MM.1S (cell line): ENCODE data around the gene SLC25A39.

ENCODE experiments used
- DNase-seq: peaks from one replicate; pipeline ENCODE4 v3.0.0-alpha.2; 2015
- H2AFZ ChIP-seq: fragments of 300-600 bp; sonication (generic); 2 replicates; pipeline ENCODE4 v1.6.0; 2016; ENCODE audit warnings: antibody characterized with exemption, low read length
- H3F3A ChIP-seq: fragments of 300-600 bp; sonication (generic); 2 replicates; pipeline ENCODE4 v1.6.1; 2016; ENCODE audit warnings: mild to moderate bottlenecking, antibody characterized with exemption, low read length, moderate library complexity, mixed read lengths; ENCODE audit not compliant: insufficient read depth
- H3K27ac ChIP-seq: fragments of 300-600 bp; sonication (generic); 2 replicates; pipeline ENCODE4 v1.5.1; 2016; ENCODE audit warnings: mild to moderate bottlenecking, low read length
- H3K27me3 ChIP-seq: fragments of 300-600 bp; sonication (generic); replicated peaks from 2 replicates; pipeline ENCODE4 v1.6.0; 2016; ENCODE audit warnings: low read length; ENCODE audit not compliant: insufficient read depth
- H3K36me3 ChIP-seq: fragments of 300-600 bp; sonication (generic); replicated peaks from 2 replicates; pipeline ENCODE4 v1.6.1; 2016; ENCODE audit warnings: mild to moderate bottlenecking, low read length, mixed read lengths; ENCODE audit not compliant: insufficient read depth
- H3K4me1 ChIP-seq: fragments of 300-600 bp; sonication (generic); 2 replicates; pipeline ENCODE4 v1.6.1; 2016; ENCODE audit warnings: low read length, mixed read lengths
- H3K4me2 ChIP-seq: fragments of 300-600 bp; sonication (generic); 2 replicates; pipeline ENCODE4 v1.6.0; 2016; ENCODE audit warnings: low read depth, low read length
- H3K4me3 ChIP-seq: fragments of 300-600 bp; sonication (generic); 2 replicates; pipeline ENCODE4 v1.5.1; 2016; ENCODE audit warnings: low read length, mixed read lengths
- H3K79me2 ChIP-seq: fragments of 300-600 bp; sonication (generic); 2 replicates; pipeline ENCODE4 v1.6.1; 2016; ENCODE audit warnings: mixed run types, low read length, mixed read lengths
- H3K9ac ChIP-seq: fragments of 300-600 bp; sonication (generic); 2 replicates; pipeline ENCODE4 v1.6.1; 2016; ENCODE audit warnings: low read length, mixed read lengths
- H3K9me2 ChIP-seq: fragments of 300-600 bp; sonication (generic); replicated peaks from 2 replicates; pipeline ENCODE4 v1.6.1; 2016; ENCODE audit warnings: mild to moderate bottlenecking, low read length, mixed read lengths; ENCODE audit not compliant: insufficient read depth
- H3K9me3 ChIP-seq: fragments of 300-600 bp; sonication (generic); replicated peaks from 2 replicates; pipeline ENCODE4 v1.6.1; 2016; ENCODE audit warnings: mild to moderate bottlenecking, low read length, mixed read lengths; ENCODE audit not compliant: insufficient read depth
- H4K20me1 ChIP-seq: fragments of 300-600 bp; sonication (generic); 2 replicates; pipeline ENCODE4 v1.6.1; 2016; ENCODE audit warnings: mild to moderate bottlenecking, low read length, moderate library complexity, mixed read lengths; ENCODE audit not compliant: insufficient read depth
- EZH2 ChIP-seq: fragments of 300-600 bp; sonication (generic); optimal IDR thresholded peaks from 2 replicates; pipeline ENCODE3; 2017; ENCODE audit warnings: low read depth, mild to moderate bottlenecking, antibody characterized with exemption, low read length, mixed read lengths
- EZH2phosphoT487 ChIP-seq: fragments of 300-600 bp; sonication (generic); IDR thresholded peaks from 2 replicates; pipeline ENCODE4 v1.6.1; 2018; ENCODE audit warnings: antibody characterized with exemption, low read length
- TF ChIP-seq, protein P1 (sequence below): fragments of 300-600 bp; sonication (generic); IDR thresholded peaks from 2 replicates; pipeline ENCODE4 v1.5.1; 2016; ENCODE audit warnings: antibody characterized with exemption, low read length, mixed read lengths

Gene SLC25A39

GRCh38 chr17:44360826-44361225, 36.2 kb upstream of the SLC25A39 start:
- Histone ChIP-seq H3K9me3 (no peaks in the 10 kb centered on the region), H3F3A (peaks cover 6% of the 10 kb centered on the region), H3K79me2 (no peaks in the 10 kb centered on the region), H3K4me3 (no peak overlapping the region), H4K20me1 (no peaks in the 10 kb centered on the region), H3K9me2 (no peaks in the 10 kb centered on the region), H3K4me1 (peaks cover 11% of the 10 kb centered on the region), H3K36me3 (no peaks in the 10 kb centered on the region), H3K9ac (no peak overlapping the region), H3K4me2 (no peak overlapping the region), H3K27me3 (peaks cover 14% of the 10 kb centered on the region), H3K27ac (no peak overlapping the region), H2AFZ (no peak overlapping the region)
- TF ChIP-seq, protein P1, sequence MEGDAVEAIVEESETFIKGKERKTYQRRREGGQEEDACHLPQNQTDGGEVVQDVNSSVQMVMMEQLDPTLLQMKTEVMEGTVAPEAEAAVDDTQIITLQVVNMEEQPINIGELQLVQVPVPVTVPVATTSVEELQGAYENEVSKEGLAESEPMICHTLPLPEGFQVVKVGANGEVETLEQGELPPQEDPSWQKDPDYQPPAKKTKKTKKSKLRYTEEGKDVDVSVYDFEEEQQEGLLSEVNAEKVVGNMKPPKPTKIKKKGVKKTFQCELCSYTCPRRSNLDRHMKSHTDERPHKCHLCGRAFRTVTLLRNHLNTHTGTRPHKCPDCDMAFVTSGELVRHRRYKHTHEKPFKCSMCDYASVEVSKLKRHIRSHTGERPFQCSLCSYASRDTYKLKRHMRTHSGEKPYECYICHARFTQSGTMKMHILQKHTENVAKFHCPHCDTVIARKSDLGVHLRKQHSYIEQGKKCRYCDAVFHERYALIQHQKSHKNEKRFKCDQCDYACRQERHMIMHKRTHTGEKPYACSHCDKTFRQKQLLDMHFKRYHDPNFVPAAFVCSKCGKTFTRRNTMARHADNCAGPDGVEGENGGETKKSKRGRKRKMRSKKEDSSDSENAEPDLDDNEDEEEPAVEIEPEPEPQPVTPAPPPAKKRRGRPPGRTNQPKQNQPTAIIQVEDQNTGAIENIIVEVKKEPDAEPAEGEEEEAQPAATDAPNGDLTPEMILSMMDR = no peak
- TF ChIP-seq EZH2phosphoT487 = no peak
- no peak for DNase-seq

- no peaks in the 10 kb centered on the region for H4K20me1 ChIP-seq
- no peak overlapping the region for H3K9ac ChIP-seq
- peaks cover 7% of the 10 kb centered on the region for H3K27me3 ChIP-seq
- no peak overlapping the region for H2AFZ ChIP-seq
- H3K4me2 ChIP-seq = no peak overlapping the region
- DNase-seq = no peak
- no peaks in the 10 kb centered on the region for H3K79me2 ChIP-seq
- no peak for TF ChIP-seq EZH2
- TF ChIP-seq, protein P1 = no peak
- no peak for TF ChIP-seq EZH2phosphoT487
- H3K4me3 ChIP-seq = no peak overlapping the region
- H3K36me3 ChIP-seq = no peaks in the 10 kb centered on the region
- no peaks in the 10 kb centered on the region for H3K9me2 ChIP-seq
- no peaks in the 10 kb centered on the region for H3K9me3 ChIP-seq
- no peak overlapping the region for H3K27ac ChIP-seq
- peaks cover 11% of the 10 kb centered on the region for H3K4me1 ChIP-seq
- H3F3A ChIP-seq = peaks cover 6% of the 10 kb centered on the region
These were observed 35.5 kb upstream of the SLC25A39 start for GRCh38 chr17:44360144-44360533.

DNA sequence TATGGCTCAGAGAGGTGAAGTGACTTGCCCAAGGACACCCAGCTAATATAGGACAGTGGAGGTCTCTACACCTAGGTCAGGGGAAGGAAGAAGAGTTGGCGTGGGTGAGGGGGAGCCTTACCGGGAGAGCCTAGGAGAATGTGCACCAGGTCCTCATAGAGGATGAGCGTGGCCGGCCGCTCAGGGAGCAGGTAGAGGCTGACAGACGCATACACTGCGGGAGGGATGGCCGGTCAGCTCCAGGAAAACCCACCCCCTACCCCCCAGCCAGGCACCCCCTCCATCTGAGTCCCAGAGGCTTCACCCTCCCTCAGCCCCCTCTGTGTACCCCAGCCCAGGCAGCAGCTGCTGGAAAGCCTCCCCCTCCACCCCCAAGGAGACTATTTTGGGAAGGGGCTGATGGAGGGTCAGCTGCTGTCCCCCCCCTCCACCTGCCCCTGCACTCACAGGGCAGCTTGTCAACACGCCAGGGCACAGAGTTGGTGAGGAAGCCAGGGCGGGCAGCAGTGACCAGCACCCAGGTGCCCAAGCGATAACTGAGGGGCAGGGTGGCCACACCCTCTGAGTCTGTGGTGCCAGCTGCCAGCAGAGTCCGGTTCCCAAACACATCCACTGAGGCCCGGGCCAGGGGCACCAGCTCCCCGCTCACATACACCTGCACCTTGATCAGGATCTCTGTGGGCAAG, 35.0 kb upstream of the SLC25A39 start:
- no peak for TF ChIP-seq EZH2
- TF ChIP-seq, protein P1 = no peak
- Histone ChIP-seq H3K4me2 (peak overlapping the region; percentile 56; the same call in 1 of the 2 replicates), H3F3A (peaks cover 6% of the 10 kb centered on the region), H2AFZ (no peak overlapping the region), H4K20me1 (no peaks in the 10 kb centered on the region), H3K4me3 (no peak overlapping the region), H3K36me3 (no peaks in the 10 kb centered on the region), H3K9me2 (no peaks in the 10 kb centered on the region), H3K9me3 (no peaks in the 10 kb centered on the region), H3K27ac (no peak overlapping the region), H3K9ac (no peak overlapping the region), H3K27me3 (peaks cover 3% of the 10 kb centered on the region; the same call in 1 of the 2 replicates), H3K79me2 (no peaks in the 10 kb centered on the region), H3K4me1 (peaks cover 11% of the 10 kb centered on the region)
- no peak for DNase-seq
